Measurements from ENCODE around the gene FAM50A. TPM values are rescaled to one million over a fixed set of nuclear protein-coding genes. Genes with fewer than 3 reads are reported as not detected.

The FAM50A gene
- total and polyA plus RNA-seq, 2 of the 4 experiments (the other 2 are of a cell fraction) = 46.4 to 119 TPM

DNA sequence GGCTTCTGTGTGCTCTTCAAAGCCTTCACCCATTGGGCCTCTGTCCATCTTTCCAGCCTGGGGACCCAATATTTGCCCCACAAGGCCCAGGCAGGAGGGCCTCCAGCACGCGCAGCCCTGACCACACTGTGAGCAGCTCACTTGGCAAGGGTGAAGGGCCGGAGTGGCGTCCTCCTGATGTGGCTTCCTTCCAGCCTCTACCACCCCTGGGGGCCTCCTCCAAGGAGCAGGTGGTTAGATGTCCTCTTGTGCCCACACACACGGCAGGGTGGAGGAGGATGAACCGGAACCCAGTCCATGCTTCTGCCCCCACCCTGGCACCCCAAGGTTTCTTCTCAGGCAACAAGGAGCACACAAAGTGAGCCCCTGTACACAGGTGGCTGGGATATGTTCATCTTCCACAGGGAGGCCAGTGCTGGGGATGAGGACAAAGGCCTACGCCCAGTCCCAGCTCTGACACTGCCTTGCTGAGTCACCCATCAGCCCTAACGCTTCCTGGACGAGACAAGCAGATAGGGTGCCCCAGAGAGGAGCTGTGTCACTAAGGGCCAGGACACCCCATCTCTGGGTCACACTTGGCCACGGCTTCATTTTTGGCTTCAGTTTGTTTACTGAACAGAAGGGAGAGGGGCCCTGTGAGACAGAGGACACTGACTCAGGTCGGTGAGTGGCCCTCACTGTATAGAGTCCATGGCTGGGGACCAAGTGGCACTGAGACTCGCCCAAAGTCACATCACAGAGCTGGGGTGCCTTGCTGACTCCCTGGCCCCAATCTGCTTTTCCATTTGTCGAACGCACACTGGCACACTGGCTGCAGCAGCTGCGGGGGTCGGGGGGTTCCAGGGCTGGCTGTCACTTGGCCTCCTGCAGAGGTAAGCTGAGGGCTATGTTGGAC is 40.6 kb downstream of the FAM50A start:
- H4K20me1 ChIP-seq (ENCODE audit: insufficient read depth, low read length) = peaks cover 4% of the 10 kb centered on the region; the same call in 1 of the 2 replicates
- no peak overlapping the region for H2BK20ac ChIP-seq (ENCODE audit: low read depth, low read length)
- H2BK120ac ChIP-seq (ENCODE audit: low read depth, low read length) = no peak overlapping the region
- H2AFZ ChIP-seq (replicated peaks; ENCODE audit: low read length, poor library complexity) = no peak overlapping the region
- H3K9me1 ChIP-seq (ENCODE audit: insufficient read depth, low read length) = 0 out of 2 replicates have a peak, but pooled peaks cover 5% of the 10 kb centered on the region
- H3K36me3 ChIP-seq (ENCODE audit: control insufficient read depth, insufficient read depth, low read length) = peaks cover 16% of the 10 kb centered on the region; the same call in 1 of the 2 replicates
- intact Hi-C loops (cut with micrococcal nuclease) (no loop called here), in situ Hi-C loops (cut with MboI; ENCODE audit: low sequenced_read_pairs) (no loop called here), dilution Hi-C loops (cut with HindIII; ENCODE audit: low sequenced_read_pairs, unreplicated experiment) (no loop called here)
- H3K9me3 ChIP-seq (ENCODE audit: control insufficient read depth, insufficient read depth, low read length) = no peaks in the 10 kb centered on the region
- no peak overlapping the region for H4K91ac ChIP-seq (ENCODE audit: insufficient read depth, low read depth, low read length)
- CTCF ChIA-PET = no interaction called here
- no peak overlapping the region for H3K56ac ChIP-seq (ENCODE audit: extremely low read depth, insufficient read depth, low read length)
- no peak overlapping the region for H2BK5ac ChIP-seq (ENCODE audit: low read depth, low read length, poor library complexity, severe bottlenecking)
- peaks cover 3 to 34% of the 10 kb centered on the region in 2 experiments; a peak in 3 of 4 replicates for H3K79me1 ChIP-seq (ENCODE audit: low read depth in 1 of 2, low read length in 2 of 2)
- no peak overlapping the region for H4K5ac ChIP-seq (ENCODE audit: low read depth, low read length)
- H3K23ac ChIP-seq (ENCODE audit: low read depth, low read length) = no peak overlapping the region
- DNase-seq (no peak), ATAC-seq (ENCODE audit: low read depth) (no peak)
- H2AK9ac ChIP-seq (replicated peaks; ENCODE audit: low read depth, low read length, poor library complexity) = peak overlapping the region; percentile 45
- no peak overlapping the region for H3K18ac ChIP-seq (ENCODE audit: low read depth, low read length)
- no peak overlapping the region for H4K8ac ChIP-seq (ENCODE audit: low read depth in 2 of 2, low read length in 2 of 2)
- H3K4ac ChIP-seq (ENCODE audit: low read depth, low read length) = no peak overlapping the region
- H2AK5ac ChIP-seq (ENCODE audit: low read depth, low read length) = peak overlapping the region; percentile 43
- no peak overlapping the region for H3K4me2 ChIP-seq (ENCODE audit: low read depth, low read length)
- no peak overlapping the region for H3K9ac ChIP-seq (ENCODE audit: low read depth, low read length)
- peaks cover 4% of the 10 kb centered on the region; the same call in 1 of the 2 replicates for H3K4me1 ChIP-seq (ENCODE audit: control insufficient read depth, insufficient read depth, low read length)
- H3K4me3 ChIP-seq (ENCODE audit: insufficient read depth, low read depth, low read length) = no peak overlapping the region
- POLR2A ChIA-PET (ENCODE audit: unreplicated experiment) = no interaction called here
- H2BK15ac ChIP-seq (ENCODE audit: low read depth, low read length) = no peak overlapping the region
- no TSS peak for BruUV-seq (replicated peaks)
- H3K14ac ChIP-seq (replicated peaks; ENCODE audit: low read depth, low read length) = no peak overlapping the region
- no peak overlapping the region for H3K27ac ChIP-seq (ENCODE audit: insufficient read depth, low read length)
- 100% methylated on average over 2 of the region's 16 CpGs; no CpG with 5 or more reads in 1 of the 2 experiments for WGBS, 2 experiments (ENCODE audit: extremely low coverage in 2 of 2, insufficient read length in 1 of 2)
- no peaks in the 10 kb centered on the region for H3K27me3 ChIP-seq (ENCODE audit: control insufficient read depth, insufficient read depth, low read length)
- TF ChIP-seq, protein P1, sequence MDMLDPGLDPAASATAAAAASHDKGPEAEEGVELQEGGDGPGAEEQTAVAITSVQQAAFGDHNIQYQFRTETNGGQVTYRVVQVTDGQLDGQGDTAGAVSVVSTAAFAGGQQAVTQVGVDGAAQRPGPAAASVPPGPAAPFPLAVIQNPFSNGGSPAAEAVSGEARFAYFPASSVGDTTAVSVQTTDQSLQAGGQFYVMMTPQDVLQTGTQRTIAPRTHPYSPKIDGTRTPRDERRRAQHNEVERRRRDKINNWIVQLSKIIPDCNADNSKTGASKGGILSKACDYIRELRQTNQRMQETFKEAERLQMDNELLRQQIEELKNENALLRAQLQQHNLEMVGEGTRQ (IDR thresholded peaks at IDR 0.05; ENCODE audit: low read depth, low read length) = no peak
- no peak for TF ChIP-seq RAD21 (IDR thresholded peaks at IDR 0.05; ENCODE audit: low read length)
- TF ChIP-seq MAZ (IDR thresholded peaks at IDR 0.05; ENCODE audit: borderline replicate concordance, low read depth, low read length) = no peak
- TF ChIP-seq MXI1 (IDR thresholded peaks at IDR 0.05; ENCODE audit: borderline replicate concordance, low read depth, low read length) = no peak
- TF ChIP-seq, protein P2, sequence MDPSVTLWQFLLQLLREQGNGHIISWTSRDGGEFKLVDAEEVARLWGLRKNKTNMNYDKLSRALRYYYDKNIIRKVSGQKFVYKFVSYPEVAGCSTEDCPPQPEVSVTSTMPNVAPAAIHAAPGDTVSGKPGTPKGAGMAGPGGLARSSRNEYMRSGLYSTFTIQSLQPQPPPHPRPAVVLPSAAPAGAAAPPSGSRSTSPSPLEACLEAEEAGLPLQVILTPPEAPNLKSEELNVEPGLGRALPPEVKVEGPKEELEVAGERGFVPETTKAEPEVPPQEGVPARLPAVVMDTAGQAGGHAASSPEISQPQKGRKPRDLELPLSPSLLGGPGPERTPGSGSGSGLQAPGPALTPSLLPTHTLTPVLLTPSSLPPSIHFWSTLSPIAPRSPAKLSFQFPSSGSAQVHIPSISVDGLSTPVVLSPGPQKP (IDR thresholded peaks at IDR 0.05; ENCODE audit: borderline replicate concordance, low read depth, low read length) = no peak
- TF ChIP-seq CEBPB (IDR thresholded peaks at IDR 0.05; ENCODE audit: low read depth, low read length) = no peak
- no peak for TF ChIP-seq POLR2A (IDR thresholded peaks at IDR 0.05; ENCODE audit: low read depth, low read length)
- no peak for TF ChIP-seq FOS (IDR thresholded peaks at IDR 0.05; ENCODE audit: low read depth, low read length)
- TF ChIP-seq MAFK (IDR thresholded peaks at IDR 0.05; ENCODE audit: low read depth, low read length) = no peak
- no peak for TF ChIP-seq RFX5 (IDR thresholded peaks at IDR 0.05; ENCODE audit: low read depth, low read length)
- TF ChIP-seq BHLHE40 (IDR thresholded peaks at IDR 0.05; ENCODE audit: low read depth, low read length) = no peak
- TF ChIP-seq, protein P3, sequence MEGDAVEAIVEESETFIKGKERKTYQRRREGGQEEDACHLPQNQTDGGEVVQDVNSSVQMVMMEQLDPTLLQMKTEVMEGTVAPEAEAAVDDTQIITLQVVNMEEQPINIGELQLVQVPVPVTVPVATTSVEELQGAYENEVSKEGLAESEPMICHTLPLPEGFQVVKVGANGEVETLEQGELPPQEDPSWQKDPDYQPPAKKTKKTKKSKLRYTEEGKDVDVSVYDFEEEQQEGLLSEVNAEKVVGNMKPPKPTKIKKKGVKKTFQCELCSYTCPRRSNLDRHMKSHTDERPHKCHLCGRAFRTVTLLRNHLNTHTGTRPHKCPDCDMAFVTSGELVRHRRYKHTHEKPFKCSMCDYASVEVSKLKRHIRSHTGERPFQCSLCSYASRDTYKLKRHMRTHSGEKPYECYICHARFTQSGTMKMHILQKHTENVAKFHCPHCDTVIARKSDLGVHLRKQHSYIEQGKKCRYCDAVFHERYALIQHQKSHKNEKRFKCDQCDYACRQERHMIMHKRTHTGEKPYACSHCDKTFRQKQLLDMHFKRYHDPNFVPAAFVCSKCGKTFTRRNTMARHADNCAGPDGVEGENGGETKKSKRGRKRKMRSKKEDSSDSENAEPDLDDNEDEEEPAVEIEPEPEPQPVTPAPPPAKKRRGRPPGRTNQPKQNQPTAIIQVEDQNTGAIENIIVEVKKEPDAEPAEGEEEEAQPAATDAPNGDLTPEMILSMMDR (conservative IDR thresholded peaks at IDR 0.05; ENCODE audit: low read depth, low read length) = no peak
- no peak for TF ChIP-seq NFE2L2 (IDR thresholded peaks at IDR 0.05; ENCODE audit: low read depth, low read length)
- no peak for TF ChIP-seq RCOR1 (IDR thresholded peaks at IDR 0.05; ENCODE audit: insufficient replicate concordance, low read length)
